Activated CD8-positive, alpha-beta memory T cell treated with anti-CD3 and anti-CD28 coated beads, Interleukin-2, amount 50 U/mL, for 48 hours (primary cell): ENCODE results near the gene ALDH3B1.

Source experiments
- DNase-seq: peaks from one replicate; pipeline ENCODE4 v3.0.0-alpha.2; 2020

The ALDH3B1 gene

GRCh38 chr11:68032997-68033707 is 23.0 kb downstream of the ALDH3B1 start:
- DNase-seq = no peak

DNA sequence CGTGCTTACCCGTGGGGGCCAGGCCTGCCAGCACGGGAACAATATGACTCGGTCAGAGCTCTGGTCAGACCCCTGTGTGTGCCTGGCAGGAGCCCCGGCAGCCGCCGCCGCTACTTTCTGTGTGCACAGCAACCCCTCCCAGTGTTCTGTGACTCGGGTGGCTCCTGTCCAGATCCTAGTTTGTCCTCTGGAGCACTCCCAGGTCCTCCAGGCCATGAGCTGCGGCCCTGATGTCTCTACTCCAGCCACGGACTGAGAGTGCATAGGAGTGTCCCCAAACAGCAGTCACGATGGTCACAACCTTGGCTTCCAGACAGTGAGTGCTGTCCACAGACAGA is 23.6 kb downstream of the ALDH3B1 start:
- no peak for DNase-seq

GRCh38 chr11:68035266-68035876 is 25.2 kb downstream of the ALDH3B1 start:
- no peak for DNase-seq

- DNase-seq = no peak
Measured at GRCh38 chr11:68036141-68036716, 26.1 kb downstream of the ALDH3B1 start.

DNA sequence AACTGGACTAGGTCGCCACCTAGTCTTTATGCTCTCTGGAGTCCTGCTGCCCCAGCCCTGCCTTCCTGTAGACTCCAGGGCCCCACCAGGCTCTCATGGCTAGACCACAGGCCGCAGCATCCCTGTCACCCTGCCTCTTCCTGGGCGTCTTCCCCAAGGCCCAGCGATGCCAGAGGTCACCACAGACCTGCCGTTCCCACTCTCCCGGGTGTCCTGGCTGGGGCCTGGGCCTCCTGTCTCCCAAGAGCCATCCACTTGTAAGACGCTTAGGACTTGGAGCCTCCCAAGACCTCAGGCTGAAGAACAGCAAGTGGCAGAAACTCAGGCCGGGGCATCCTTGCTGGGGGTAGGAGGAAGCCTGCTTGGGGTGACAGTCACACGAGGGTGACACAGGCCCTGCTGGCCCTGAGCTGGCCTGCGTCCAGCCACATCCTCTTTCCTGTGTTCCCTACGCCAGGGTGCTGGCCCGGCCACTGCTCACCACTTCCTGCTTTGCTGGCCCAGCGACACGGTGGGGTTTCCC is 26.7 kb downstream of the ALDH3B1 start:
- no peak for DNase-seq

DNA sequence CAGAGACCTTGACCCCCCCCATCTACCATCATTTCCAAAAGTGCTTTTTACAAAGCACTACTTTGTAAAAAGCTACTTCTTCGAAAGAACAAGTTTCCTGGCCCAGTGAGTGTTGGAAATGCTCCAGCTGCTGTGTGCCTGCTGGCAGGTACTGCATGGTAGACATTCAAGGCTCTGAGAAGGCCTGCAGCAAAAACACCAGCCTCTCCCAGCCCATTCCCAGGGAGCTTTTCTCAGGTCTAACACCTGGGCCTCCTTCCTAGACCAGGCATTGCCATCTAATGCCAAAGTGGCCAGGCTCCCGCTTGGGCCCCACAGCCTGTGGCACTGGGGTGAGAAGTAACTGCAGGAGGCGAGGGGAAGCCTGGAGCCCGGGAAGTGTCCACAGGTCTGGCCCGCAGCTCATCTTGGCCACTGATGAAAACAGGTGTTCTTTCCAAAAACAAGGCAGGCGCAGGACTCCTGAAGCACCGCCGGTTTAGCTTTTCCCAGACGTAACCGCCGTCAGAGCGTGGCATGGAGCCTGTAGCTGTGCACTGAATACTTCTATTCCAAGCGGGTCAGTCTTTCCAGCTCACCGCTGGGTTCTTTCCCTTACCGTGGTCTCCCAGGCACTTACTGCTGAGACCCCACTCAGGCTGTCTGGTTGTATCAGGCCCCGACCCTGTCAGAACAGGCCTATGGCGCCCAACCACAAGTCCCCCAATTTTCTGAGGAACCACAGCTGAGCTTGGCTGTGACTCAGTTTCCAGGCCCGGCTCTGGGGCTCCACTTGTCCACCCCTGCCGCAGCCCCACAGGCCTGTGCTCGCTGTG is 27.5 kb downstream of the ALDH3B1 start:
- DNase-seq = no peak

DNA sequence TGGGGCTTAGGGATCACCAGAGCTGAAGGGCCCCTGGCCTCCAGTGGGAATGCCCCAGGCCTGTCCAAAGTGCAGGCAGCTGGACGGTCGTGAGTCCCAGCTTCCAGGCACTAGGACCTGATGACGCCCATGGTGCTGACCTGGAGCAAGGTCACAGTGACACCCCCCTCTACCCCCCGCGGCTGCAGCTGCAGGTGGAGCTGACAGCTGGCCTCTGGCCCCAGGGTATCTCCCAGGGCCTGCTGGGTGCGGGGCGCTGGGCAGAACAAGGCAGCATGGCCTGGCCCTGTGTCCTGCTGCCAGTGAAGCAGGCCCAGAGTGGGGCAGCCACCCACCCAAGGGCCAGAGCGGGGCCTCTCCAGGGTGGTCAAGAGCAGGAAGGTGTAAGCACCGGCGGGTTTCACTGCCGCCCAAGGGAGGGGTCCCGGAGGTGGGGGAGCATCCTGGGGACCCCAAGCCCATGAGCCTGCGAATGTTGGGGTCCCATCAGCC is 28.1 kb downstream of the ALDH3B1 start:
- no peak for DNase-seq

- peak; percentile 84 for DNase-seq
Measured at GRCh38 chr11:68038718-68039525, 28.8 kb downstream of the ALDH3B1 start, which contains the start of gene TCIRG1. TCIRG1 (plus strand) TSS chr11:68039025; CDS start chr11:68041272, 2,247 bp downstream.

DNA sequence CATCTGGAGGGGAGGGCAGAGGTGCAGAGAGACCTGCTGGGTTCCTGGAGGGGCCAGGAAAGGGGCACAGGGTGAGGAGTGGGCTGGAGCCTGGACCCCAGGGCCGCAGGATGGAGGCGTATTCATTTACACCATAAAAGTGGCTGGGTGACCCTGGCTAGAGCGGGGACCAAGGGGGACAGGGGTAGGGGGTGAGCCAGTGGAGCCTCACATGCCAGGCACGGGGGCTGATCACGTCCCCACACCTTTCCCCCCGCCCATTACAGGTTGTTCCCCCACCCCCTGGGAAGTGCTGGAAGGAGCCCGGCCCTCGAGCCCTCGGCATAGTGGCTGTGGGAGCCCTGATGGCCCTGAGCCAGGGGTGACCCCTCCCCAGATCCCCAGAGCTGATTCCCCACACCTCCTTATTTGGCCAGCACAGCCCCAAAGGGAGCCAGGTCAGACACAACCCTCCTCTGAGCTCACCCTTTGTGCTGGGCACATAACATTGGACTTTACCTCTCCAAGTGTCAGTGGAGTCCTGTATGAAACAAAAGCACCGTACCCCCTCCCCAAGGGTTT is 29.5 kb downstream of the ALDH3B1 start:
- no peak for DNase-seq

- peak; percentile 71 for DNase-seq
Measured at GRCh38 chr11:68040101-68040956, 30.2 kb downstream of the ALDH3B1 start.

DNA sequence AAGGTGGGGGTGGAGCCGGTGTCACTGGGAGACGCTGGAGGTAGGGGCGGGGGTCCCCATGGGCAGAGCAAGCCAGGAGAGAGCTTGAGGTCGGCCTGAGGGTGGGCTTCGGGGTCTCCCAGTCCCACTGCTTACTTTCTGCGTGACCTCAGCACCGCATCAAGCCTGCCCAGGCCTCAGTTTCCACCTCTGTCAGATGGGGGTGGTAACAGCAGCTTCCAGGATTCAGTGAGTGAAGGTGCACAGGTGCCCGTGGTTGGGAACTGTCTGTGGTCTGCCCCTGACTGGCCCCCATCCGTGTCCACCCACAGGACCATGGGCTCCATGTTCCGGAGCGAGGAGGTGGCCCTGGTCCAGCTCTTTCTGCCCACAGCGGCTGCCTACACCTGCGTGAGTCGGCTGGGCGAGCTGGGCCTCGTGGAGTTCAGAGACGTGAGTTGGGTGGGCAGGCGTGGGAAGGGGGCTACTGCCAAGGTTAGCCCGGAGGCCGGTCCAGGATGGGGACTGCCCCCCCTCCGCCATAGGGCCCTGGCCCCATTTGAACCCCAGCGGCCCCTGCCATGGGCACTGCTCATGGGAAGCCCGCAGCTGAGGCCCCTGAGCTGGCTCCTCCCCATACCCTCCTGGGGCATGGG is 30.9 kb downstream of the ALDH3B1 start:
- DNase-seq = no peak

- no peak for DNase-seq
Measured at GRCh38 chr11:68041617-68042218, 31.6 kb downstream of the ALDH3B1 start.

DNA sequence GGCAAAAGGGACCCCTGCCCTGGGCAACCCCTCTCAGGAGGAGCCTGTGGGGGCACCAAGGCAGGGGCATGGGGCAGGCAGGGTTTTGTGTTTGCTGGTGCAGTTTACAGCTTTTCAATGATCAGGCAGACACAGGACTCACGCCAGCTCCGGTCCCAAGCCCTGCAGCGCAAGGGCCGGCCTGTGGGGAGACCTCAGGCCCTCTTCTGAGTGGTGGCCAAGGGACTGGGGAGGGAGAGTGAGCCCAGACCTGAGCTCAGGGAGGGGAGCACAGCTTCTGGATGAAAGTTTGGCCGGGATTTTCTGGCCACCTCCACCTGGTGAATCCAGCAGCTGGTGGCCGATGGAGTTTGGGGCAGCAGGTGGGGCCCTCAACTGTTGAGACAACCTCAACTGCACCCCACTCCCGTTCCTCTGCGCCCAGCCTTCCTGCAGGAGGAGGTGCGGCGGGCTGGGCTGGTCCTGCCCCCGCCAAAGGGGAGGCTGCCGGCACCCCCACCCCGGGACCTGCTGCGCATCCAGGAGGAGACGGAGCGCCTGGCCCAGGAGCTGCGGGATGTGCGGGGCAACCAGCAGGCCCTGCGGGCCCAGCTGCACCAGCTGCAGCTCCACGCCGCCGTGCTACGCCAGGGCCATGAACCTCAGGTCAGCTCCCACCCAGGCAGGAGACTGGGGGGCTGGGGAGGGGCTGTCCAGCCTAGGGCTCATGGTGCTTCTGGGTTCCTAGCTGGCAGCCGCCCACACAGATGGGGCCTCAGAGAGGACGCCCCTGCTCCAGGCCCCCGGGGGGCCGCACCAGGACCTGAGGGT is 32.3 kb downstream of the ALDH3B1 start:
- no peak for DNase-seq

DNA sequence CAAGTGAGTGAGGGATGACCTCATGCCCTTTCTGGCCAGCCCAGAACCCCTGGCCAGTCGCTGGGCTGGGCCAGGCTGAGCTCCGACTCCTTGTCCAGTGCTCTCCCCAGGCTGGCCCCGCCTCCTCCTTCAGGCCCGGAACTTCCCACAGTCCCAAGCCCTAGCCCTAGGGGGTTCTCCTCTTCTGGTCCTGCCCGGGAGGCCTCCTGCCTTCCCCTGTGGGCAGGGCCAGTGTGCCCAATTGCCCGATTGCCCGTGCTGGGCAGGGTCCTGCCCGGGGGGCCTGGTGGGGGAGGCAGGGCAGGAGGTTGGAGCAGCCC is 32.9 kb downstream of the ALDH3B1 start:
- no peak for DNase-seq

DNA sequence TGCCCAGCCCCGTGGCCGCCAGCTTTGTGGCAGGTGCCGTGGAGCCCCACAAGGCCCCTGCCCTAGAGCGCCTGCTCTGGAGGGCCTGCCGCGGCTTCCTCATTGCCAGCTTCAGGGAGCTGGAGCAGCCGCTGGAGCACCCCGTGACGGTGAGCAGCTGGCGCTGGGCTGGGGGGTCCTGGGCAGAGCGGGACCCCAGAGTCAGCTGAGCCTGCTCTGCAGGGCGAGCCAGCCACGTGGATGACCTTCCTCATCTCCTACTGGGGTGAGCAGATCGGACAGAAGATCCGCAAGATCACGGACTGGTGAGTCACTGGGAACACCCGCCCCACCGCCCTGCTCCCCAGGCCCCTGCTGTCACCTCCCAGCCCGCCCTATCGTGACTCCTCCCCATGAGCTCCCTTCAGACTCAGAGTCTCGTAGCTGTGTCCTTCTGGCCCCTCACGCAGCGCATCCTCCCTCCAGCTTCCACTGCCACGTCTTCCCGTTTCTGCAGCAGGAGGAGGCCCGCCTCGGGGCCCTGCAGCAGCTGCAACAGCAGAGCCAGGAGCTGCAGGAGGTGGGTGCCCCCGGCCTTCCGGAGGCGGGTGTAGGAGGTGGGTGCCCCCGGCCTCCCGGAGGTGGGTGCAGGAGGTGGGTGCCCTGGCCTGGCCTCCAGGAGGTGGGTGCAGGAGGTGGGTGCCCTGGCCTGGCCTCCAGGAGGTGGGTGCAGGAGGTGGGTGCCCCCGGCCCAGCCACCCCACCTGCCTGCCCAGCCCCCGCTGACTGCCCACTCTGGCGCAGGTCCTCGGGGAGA is 33.4 kb downstream of the ALDH3B1 start:
- no peak for DNase-seq

DNA sequence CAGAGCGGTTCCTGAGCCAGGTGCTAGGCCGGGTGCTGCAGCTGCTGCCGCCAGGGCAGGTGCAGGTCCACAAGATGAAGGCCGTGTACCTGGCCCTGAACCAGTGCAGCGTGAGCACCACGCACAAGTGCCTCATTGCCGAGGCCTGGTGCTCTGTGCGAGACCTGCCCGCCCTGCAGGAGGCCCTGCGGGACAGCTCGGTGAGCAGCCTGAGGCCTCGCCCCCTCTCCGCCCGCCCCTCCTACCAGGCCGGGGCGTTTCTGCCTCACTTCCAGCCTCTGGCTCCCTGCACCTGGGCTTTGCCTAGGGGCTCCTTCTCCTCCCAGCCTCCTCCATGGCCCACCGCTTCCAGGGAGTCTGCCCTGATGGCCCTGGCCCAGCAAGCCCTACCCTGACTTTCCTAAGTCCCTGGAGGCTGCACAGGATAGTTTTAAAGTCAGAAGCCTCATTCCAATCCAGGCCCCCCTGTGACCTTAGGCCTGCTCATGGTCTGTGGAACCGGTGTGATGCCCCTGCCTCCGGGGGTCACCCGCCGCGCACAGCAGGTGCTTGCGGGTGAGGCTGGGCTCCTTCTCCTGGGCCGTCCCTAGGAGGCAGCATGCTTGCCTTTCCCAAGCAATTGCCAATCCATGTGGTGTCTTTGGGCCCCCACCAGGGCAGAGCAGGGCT is 34.2 kb downstream of the ALDH3B1 start:
- no peak for DNase-seq

DNA sequence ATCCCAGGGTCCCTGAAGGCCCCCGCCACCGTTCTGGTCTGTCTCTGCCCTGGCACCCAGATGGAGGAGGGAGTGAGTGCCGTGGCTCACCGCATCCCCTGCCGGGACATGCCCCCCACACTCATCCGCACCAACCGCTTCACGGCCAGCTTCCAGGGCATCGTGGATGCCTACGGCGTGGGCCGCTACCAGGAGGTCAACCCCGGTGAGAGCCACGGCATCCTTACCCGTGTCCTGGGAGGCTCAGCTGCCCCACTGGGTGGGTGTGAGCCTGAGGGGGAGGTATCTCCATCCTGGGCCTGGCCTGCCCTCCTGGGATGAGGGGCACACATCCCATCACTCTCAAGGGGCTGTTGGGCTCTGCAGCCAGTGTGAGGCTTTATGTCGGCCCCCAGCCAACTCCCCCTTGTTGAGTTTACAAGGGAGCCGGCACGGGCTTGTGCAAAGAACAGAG is 34.8 kb downstream of the ALDH3B1 start:
- no peak for DNase-seq
